H1 (cell line): ENCODE measurements around the gene CRYGS. TPM values are rescaled to one million over a fixed set of nuclear protein-coding genes. Genes with fewer than 3 reads are reported as not detected.

Experiments used
- KDM1A ChIP-seq: fragments of 200-600, 300-600 bp; sonication (generic); IDR thresholded peaks from 2 replicates; pipeline ENCODE4 v1.7.1; 2016; ENCODE audit warnings: mild to moderate bottlenecking, low read length, borderline replicate concordance
- polyA plus RNA-seq, 7 experiments: library from polyadenylated mRNA; depleted of rRNA in 3 of 7; stranded (reverse) in 5 of 7; unstranded in 2 of 7; fragments of >200 nt in 5 of 7; fragments of 200-250 nt in 2 of 7; gene quantifications; 1 replicate in 5 of 7; 2 replicates in 1 of 7; 4 replicates in 1 of 7; pipeline versions ENCODE4 v1.2.1 to v1.2.3, GENCODE V29; 2011 to 2013; ENCODE audit warnings: missing spikeins in 2 of 7, mixed read lengths in 2 of 7
- total RNA-seq: library from RNA; stranded (reverse); fragmentation: NEBNext Ultra II Directional; extraction: Animal tissue kit (Norgen Biotek cat#: 25700); gene quantifications from 2 replicates; pipeline ENCODE4 v1.2.1, GENCODE V29; 2021

CRYGS gene
- total and polyA plus RNA-seq, 2 of the 8 experiments (the other 6 are each of a cell fraction or from before 2014, with no cell fraction given): 1.5 to 1.8 TPM

- TF ChIP-seq KDM1A: no peak
Measured at GRCh38 chr3:186492385-186492984, 51.7 kb downstream of the CRYGS start (continued).
